IPS-15b (cell line): ENCODE data around the gene PAOX.

Source experiments
- H3K27me3 ChIP-seq: one replicate; pipeline ENCODE4 v1.6.1; 2013; ENCODE audit warnings: low read length; ENCODE audit not compliant: control insufficient read depth, insufficient read depth
- H3K36me3 ChIP-seq: one replicate; pipeline ENCODE4 v1.6.1; 2013; ENCODE audit warnings: low read length; ENCODE audit not compliant: control insufficient read depth, insufficient read depth
- H3K4me1 ChIP-seq: one replicate; pipeline ENCODE4 v1.6.1; 2013; ENCODE audit warnings: mild to moderate bottlenecking, low read length; ENCODE audit not compliant: control insufficient read depth, insufficient read depth
- H3K4me3 ChIP-seq: one replicate; pipeline ENCODE4 v1.5.1; 2013; ENCODE audit warnings: low read depth, low read length
- H3K9ac ChIP-seq: one replicate; pipeline ENCODE4 v1.6.1; 2013; ENCODE audit warnings: low read depth, mild to moderate bottlenecking, low read length
- H3K9me3 ChIP-seq: one replicate; pipeline ENCODE4 v1.6.1; 2013; ENCODE audit warnings: mild to moderate bottlenecking, low read length; ENCODE audit not compliant: control insufficient read depth, insufficient read depth

The PAOX gene

DNA sequence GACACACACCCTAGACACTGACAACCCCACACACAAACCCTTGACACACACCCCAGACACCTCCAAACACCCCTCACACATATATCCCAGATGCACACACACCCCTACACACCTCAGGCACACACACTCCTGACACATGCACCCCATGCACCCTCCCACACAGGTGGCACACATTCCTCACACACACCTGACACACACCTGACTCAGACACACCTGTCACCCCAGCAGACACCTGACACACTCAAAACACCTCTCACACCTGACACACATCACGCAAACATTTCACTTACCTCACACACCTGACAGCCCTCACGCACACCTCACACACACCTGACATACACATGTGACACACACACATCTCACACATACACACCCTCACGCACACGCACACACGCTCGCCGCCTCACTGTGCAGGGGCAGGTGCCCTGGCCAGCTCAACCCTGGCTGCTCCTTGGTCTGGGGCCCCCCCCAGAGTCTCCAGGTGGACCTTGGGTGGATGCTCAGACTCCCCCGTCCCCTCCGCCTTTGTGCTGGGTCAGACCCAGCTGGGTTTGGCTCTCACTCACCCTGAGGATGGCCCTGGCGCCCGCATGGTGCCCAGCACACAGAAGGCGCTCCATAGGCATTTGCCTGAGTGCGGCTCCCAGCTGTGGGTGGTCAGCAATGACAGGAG is 39.2 kb upstream of the PAOX start:
- H3K36me3 ChIP-seq: no peaks in the 10 kb centered on the region
- peaks cover 47% of the 10 kb centered on the region for H3K27me3 ChIP-seq
- no peak overlapping the region for H3K4me3 ChIP-seq
- no peaks in the 10 kb centered on the region for H3K4me1 ChIP-seq
- no peaks in the 10 kb centered on the region for H3K9me3 ChIP-seq
- H3K9ac ChIP-seq: no peak overlapping the region

DNA sequence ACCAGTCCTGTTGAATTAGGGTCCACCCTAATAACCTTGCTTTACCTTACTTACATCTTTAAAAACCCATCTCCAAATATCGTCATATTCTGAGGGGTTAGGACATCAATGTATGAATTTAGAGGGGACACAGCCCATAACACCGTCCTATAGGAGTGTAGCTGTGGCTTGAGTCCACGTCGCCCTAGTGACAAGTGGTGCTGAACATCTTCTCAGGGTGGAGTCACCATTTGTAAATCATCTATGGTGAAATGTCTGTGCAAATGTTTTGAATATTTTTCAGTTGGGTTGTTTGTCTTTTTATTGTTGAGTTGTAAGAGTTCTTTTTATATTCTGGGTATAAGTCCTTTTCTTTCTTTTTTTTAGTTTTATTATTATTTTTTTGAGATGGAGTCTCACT is 37.1 kb upstream of the PAOX start:
- H3K27me3 ChIP-seq: peaks cover 28% of the 10 kb centered on the region
- no peaks in the 10 kb centered on the region for H3K9me3 ChIP-seq
- H3K4me3 ChIP-seq: no peak overlapping the region

DNA sequence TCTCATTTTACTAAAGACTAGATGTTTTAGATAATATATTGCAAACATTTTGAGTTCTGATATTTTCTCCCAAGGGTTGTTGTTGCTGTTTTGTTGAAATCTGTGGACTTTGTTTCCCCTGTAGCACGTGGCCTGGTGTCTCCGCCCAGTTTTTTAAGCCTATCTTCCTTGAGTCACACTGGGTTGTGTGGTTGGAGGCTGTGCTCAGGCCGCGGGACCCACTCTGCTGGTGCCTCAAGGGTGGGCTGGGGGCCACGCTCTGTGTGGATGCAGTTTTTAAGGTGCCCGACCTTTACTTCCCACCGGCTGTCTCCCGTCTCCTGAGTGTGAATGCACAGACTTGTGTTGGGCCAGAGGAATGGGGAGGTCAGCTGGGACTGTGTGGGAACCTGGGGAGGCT is 36.1 kb upstream of the PAOX start:
- H3K9ac ChIP-seq: no peak overlapping the region
- peaks cover 19% of the 10 kb centered on the region for H3K27me3 ChIP-seq
- H3K9me3 ChIP-seq: no peaks in the 10 kb centered on the region

More for the DNA sequence above, 37.1 kb upstream of the PAOX start:
- no peaks in the 10 kb centered on the region for H3K36me3 ChIP-seq
- no peak overlapping the region for H3K9ac ChIP-seq
- no peaks in the 10 kb centered on the region for H3K4me1 ChIP-seq

DNA sequence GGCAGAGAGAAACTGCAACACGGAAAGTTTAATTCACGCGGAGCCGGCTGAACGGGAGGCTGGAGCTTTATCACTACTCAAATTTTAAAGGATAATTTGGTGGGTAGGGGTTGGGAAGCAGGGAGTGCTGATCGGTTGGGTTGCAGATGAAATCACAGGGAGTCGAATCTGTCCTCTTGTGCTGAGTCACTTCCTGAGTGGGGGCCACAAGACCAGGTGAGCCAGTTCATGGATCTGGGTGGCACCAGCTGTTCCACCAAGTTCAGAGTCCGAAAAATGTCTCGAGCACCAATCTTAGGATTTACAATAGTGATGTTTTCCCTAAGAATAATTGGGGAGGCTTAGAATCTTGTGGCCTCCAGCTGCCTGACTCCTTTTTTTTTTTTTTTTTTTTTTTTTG is 35.5 kb upstream of the PAOX start:
- H3K9ac ChIP-seq: no peak overlapping the region
- H3K4me3 ChIP-seq: no peak overlapping the region
- no peaks in the 10 kb centered on the region for H3K4me1 ChIP-seq
- peaks cover 13% of the 10 kb centered on the region for H3K27me3 ChIP-seq
- H3K9me3 ChIP-seq: no peaks in the 10 kb centered on the region
- H3K36me3 ChIP-seq: no peaks in the 10 kb centered on the region

More for the DNA sequence above, 36.1 kb upstream of the PAOX start:
- no peaks in the 10 kb centered on the region for H3K36me3 ChIP-seq
- no peak overlapping the region for H3K4me3 ChIP-seq
- no peaks in the 10 kb centered on the region for H3K4me1 ChIP-seq

DNA sequence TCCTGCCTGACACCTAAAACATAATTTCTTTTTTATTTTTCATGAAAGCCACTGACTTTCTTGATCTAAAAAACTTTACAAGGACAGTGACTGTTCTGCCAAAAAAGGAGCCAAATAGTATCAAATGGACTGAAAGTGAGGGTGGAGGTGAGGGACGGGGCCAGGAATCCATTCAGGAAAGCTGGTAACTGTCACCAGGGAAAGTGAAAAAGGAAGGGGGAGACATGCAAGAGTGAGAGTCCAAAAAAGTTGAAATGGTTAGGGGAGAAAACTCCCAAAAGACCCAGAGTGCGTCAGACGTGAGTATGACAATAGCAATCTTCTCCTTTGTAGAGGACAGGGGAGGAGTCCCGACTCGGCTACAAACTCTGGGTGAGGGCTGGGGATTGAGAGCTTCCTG is 34.8 kb upstream of the PAOX start:
- Histone ChIP-seq H3K9me3 (no peaks in the 10 kb centered on the region), H3K4me3 (no peak overlapping the region), H3K27me3 (peaks cover 8% of the 10 kb centered on the region), H3K36me3 (no peaks in the 10 kb centered on the region), H3K4me1 (no peaks in the 10 kb centered on the region), H3K9ac (no peak overlapping the region)

DNA sequence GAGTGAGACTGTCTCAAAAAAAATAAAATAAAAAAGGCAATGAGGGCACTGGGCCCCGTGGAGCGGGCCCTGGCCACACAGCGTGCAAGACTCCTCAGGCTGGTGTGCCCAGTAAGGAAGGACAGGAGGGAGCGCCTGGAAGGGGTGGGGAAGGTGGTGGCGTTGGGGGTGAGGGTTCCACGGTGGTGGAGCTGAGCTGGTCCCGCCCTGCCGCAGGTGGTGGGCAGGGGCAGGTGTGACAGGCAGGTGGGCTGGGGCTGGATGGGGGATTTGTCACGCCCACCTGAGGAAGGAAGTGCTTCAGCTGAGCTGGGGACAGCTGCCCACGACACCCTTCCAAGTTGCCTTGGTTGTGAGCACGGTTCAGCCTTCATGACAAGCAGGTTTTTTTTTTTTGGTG is 32.6 kb upstream of the PAOX start:
- Histone ChIP-seq H3K9ac (no peak overlapping the region), H3K36me3 (no peaks in the 10 kb centered on the region), H3K4me1 (no peaks in the 10 kb centered on the region), H3K4me3 (no peak overlapping the region), H3K27me3 (peaks cover 2% of the 10 kb centered on the region), H3K9me3 (no peaks in the 10 kb centered on the region)

DNA sequence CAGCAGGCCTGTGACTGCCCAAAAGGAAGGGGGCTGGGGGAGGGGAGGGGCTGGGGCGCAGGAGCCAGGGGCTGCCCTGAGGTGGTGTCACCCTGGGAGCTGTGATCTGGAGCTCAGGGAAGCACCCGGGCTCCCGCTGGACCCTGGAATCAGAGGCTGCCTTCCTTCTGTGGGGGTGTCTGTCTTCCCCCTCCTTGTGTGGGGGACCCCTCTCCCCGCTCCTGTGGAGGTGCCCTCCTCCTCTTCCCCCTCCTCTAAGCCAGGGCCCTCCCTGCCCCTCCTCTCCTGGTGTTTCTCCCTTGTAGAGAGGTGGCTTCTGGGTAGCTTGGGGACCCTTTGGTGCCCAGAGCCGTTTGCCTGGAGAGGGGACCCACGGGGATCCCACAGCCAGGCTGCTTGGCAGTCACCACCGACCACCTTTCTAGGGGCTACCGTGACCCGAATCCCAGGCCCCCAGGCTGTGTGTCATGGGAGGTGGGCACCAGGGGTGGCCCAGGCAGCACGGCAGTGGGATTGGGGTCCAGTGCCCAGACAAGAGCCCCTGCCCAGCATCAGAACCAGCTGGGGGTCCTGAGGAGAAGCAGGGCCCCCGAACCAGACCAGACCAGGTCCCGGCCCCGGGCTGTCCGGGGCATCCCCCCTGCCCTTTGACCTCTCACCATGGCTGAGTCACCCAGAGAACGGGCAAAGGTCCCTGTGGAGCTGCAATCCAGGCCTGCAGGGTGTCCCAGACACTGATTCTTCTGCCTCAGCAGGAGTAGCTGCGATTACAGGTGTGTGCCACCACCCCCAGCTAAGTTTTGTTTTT is 31.1 kb upstream of the PAOX start:
- H3K9ac ChIP-seq: no peak overlapping the region
- H3K36me3 ChIP-seq: no peaks in the 10 kb centered on the region
- no peaks in the 10 kb centered on the region for H3K27me3 ChIP-seq
- H3K4me1 ChIP-seq: no peaks in the 10 kb centered on the region
- no peaks in the 10 kb centered on the region for H3K9me3 ChIP-seq
- H3K4me3 ChIP-seq: no peak overlapping the region

DNA sequence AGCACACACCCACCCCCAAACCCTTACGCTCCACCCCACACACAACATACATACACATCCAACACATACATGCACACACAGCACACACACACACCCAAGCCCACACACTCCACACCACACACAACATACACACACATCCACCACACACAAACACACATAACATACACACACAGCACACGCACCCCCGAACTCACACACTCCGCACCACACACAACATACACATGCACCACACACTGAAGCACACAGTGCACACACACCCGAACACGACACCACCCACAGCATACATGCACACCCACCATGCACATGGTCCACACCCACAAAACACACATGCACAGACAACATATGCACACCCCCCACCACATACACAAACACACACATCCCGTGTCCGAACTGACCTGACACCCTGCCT is 29.9 kb upstream of the PAOX start:
- no peaks in the 10 kb centered on the region for H3K27me3 ChIP-seq
- H3K9me3 ChIP-seq: no peaks in the 10 kb centered on the region
- H3K9ac ChIP-seq: no peak overlapping the region
- no peak overlapping the region for H3K4me3 ChIP-seq
- H3K36me3 ChIP-seq: no peaks in the 10 kb centered on the region
- H3K4me1 ChIP-seq: no peaks in the 10 kb centered on the region

DNA sequence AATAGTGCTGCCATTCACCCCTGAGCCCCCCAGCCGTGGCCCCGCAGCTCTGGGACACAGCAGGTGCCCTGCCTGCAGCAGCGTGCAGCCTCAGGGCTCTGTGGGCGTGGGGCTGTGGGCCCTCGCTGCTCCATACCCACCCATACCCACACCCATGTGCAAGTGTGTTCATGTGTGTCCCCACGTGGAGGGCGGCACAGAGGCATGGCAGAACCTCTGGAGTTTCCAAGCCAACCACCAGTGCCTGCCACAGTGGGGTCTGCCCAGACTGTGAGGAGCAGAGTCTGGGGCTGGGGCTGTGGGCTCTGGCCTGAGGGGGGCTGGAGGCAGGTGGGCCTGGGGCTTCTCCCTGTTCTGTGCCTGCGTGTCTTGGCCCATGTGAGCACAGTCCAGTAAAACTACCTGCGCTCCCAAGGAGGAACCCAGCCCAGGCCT is 29.5 kb upstream of the PAOX start:
- Histone ChIP-seq H3K27me3 (no peaks in the 10 kb centered on the region), H3K4me1 (no peaks in the 10 kb centered on the region), H3K9me3 (no peaks in the 10 kb centered on the region), H3K9ac (no peak overlapping the region), H3K4me3 (no peak overlapping the region), H3K36me3 (peaks cover under 1% of the 10 kb centered on the region)

DNA sequence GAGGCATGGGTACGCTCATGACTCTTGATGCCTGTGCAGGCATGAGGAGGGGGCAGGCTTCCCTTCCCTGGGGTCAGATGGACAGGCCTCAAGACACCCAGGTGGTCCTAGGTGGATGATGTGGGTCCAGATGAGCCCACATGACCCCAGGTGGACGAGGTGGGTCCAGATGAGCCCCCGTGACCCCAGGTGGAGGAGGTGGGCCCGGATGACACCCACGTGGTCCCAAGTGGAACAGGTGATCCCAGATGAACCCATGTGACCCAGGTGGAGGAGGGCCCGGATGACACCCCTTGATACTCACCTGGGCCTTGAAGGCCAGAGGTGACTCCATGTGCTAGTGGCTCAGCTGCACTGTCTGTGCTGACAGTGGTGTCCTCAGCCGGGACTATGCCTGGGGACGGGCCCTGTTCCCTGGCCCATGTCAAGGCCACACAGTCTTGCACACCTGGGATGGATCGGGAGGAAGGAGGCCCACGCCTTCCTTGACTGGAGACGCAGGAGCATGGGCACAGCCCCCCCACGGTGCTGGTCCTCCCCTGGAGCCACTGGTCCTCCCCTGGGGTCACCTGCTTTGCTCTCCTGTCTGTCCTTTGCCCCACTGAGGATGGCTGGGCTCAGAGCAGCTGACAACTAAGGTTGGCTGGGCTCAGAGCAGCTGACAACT is 28.6 kb upstream of the PAOX start:
- Histone ChIP-seq H3K9ac (no peak overlapping the region), H3K36me3 (peaks cover 6% of the 10 kb centered on the region), H3K4me1 (no peaks in the 10 kb centered on the region), H3K4me3 (no peak overlapping the region), H3K9me3 (no peaks in the 10 kb centered on the region), H3K27me3 (no peaks in the 10 kb centered on the region)

DNA sequence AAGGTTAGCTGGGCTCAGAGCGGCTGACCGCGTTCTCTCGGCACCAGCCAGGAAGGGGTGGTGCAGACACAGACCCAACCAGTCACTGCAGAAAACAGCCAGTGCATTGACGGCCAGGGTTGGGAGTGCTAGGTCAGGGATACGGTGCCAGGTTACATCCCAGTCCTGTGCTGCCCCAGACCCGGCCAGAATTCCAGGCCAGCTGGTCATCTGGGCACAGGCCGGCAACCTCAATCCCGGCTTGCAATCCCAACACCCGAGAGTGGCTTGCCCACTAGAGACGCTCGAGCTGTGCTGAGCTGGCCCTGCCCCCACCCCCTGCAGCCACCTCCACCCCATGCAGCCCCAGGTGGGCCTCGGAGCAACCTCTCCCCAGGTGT is 28.1 kb upstream of the PAOX start:
- Histone ChIP-seq H3K9ac (no peak overlapping the region), H3K36me3 (peaks cover 7% of the 10 kb centered on the region), H3K9me3 (no peaks in the 10 kb centered on the region), H3K4me1 (no peaks in the 10 kb centered on the region), H3K27me3 (no peaks in the 10 kb centered on the region), H3K4me3 (no peak overlapping the region)
